GM10248 (cell line): ENCODE data around the gene BMAL1.
A peak's percentile ranks its signal among the peaks of the same experiment; 100 is the strongest.

Experiments
- CTCF ChIA-PET: fragments of 300-600 bp; sonication (Branson Sonifier 250); formaldehyde crosslinking; extraction: SDS; loops from one replicate; lab custom pipeline; 2021; ENCODE audit warnings: antibody characterized with exemption; lab: Yijun Ruan, JAX
- POLR2A ChIA-PET: fragments of 350-650 bp; sonication (Branson Sonifier 250); formaldehyde crosslinking; extraction: SDS; loops from one replicate; lab custom pipeline; 2020; ENCODE audit warnings: antibody characterized with exemption; lab: Yijun Ruan, JAX
- DNase-seq: peaks from one replicate; pipeline ENCODE4 v3.0.0; 2012; ENCODE audit errors: extremely low spot score
- TF ChIP-seq, protein P1 (sequence below): IDR thresholded peaks from 2 replicates; pipeline ENCODE4 v1.5.1; 2012; ENCODE audit warnings: mild to moderate bottlenecking, low read depth; ENCODE audit errors: extremely low read depth, missing control alignments, control extremely low read depth

The BMAL1 gene

DNA sequence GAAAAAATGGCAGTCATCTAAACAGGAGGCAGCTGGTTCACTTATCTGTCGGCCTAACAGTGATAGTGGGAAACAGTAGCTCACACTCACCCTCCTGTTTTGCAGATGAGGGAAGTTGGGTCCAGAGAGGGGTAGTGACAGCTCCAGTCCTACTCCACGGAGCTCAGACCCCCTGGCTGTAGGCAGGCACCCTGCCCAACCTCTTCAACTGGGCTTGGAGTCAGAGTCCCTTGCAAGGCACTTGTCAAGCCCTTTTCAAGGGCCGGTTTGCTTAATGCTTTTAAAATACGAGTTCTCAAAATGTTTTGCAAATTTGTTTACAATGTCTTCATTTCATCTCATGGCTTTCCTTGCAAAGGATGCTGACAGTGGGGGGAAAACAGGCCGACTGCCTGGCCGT, 75.1 kb downstream of the BMAL1 start:
- ChIA-PET CTCF (interaction anchor here (0.9 to 6.4 kb wide), 8 partner anchors 9 to 71 kb away, joined by 3 to 38 read pairs (median 4); no protein-coding TSS in a partner anchor), POLR2A (no interaction called here)
- TF ChIP-seq, protein P1, sequence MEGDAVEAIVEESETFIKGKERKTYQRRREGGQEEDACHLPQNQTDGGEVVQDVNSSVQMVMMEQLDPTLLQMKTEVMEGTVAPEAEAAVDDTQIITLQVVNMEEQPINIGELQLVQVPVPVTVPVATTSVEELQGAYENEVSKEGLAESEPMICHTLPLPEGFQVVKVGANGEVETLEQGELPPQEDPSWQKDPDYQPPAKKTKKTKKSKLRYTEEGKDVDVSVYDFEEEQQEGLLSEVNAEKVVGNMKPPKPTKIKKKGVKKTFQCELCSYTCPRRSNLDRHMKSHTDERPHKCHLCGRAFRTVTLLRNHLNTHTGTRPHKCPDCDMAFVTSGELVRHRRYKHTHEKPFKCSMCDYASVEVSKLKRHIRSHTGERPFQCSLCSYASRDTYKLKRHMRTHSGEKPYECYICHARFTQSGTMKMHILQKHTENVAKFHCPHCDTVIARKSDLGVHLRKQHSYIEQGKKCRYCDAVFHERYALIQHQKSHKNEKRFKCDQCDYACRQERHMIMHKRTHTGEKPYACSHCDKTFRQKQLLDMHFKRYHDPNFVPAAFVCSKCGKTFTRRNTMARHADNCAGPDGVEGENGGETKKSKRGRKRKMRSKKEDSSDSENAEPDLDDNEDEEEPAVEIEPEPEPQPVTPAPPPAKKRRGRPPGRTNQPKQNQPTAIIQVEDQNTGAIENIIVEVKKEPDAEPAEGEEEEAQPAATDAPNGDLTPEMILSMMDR = no peak
- DNase-seq = no peak

DNA sequence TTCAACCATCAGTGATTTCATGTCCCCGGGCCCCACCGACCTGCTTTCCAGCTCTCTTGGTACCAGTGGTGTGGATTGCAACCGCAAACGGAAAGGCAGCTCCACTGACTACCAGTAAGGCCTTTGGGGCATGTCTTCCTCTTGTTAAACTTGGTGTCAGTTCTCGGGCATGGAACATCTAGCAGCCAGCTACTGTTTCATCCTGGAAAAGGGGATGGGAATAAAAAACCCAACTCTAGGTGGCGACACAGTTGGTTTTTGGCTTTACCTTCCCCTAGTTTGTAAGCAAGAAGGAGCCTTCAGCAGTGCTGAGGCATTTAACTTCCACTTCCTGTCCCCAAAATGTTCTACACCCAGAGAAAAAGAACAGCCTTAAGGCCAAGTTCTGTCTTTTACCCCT, 76.7 kb downstream of the BMAL1 start:
- no peak for DNase-seq
- CTCF ChIA-PET = interaction anchor here (0.9 to 6.4 kb wide), 5 partner anchors 10 to 110 kb away, joined by 3 to 38 read pairs (median 7); no protein-coding TSS in a partner anchor
- POLR2A ChIA-PET = no interaction called here
- TF ChIP-seq, protein P1 = peak; percentile 1

DNA sequence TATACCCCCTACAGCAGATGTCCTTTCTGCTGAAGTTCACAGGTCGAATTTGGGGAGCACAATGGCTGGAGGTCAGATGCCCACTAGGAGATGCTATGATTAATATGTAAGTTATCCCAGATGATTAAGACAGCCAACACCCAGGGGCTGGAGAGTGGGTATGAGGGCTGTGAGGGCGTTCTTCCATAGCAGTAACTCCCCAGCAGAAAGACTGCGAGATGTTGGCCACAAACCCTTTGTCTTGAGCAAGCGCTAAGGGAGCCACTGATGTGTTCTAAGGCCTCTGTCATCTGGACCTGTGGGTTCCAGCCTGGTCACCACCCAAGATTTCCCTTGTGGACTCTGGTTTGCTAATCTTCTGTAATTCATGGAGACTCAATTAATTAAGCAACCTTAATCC, 77.6 kb downstream of the BMAL1 start:
- DNase-seq = no peak
- ChIA-PET CTCF (interaction anchor here (1.1 to 6.4 kb wide), 4 partner anchors 9 to 110 kb away, joined by 4 to 38 read pairs (median 6); no protein-coding TSS in a partner anchor), POLR2A (no interaction called here)
- TF ChIP-seq, protein P1 = no peak

DNA sequence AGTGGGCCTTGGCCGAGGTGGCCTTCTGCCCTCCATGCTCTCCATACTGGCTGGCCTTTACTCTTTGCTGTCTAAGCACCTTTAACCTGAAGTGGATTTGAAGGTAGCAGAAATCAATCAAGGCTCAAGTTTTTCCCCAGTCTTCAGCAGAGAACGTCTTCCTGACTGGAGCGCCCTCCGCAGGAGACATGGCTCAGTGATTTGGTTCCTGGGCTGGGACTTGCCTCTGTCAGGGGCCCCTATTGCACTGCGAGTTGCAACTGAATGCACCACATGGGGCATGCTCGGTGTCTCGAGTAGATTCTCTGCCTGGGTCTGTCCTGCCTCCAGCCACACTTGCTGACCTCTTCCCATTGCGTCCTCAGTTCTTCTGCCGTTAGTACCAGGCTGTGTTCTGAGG, 79.6 kb downstream of the BMAL1 start:
- ChIA-PET CTCF (interaction anchor here (1.1 to 1.8 kb wide), 2 partner anchors 13 to 21 kb away, joined by 3 to 6 read pairs; no protein-coding TSS in a partner anchor), POLR2A (no interaction called here)
- no peak for DNase-seq
- TF ChIP-seq, protein P1 = no peak

DNA sequence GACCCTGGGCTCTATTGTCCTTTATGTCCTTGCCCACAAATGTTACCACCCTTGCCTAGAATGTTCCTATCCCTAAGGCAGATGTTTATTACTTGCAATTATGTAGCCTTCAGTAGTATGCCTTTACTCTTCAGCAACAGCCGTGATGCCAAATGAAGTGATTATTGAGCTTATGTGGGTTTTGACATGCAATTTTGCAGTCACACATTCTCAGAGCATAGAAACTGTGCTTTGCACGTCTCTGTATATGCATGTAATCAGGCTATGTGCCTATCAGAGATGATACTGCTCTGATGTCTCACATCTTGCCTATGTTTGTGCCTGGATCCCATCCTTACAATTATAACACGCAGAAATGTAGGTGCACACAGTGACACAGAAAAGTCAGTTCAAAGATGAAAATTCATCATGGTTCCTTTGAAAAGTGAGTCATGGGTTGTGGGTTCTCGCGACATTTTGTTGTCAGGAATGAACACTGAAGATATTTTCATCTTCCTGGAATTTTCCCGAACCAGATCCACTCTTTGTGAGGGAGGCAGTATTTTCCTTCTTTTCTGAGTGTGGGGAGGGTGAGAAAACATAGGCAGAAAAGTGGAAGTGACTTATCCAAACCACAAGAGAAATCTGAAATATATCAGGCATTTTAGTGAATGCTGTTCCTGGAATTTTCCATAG, 81.1 kb downstream of the BMAL1 start:
- no peak for DNase-seq
- TF ChIP-seq, protein P1 = no peak
- CTCF ChIA-PET = interaction anchor here (2.2 kb wide), 1 partner anchor 13 kb away, joined by 6 read pairs; no protein-coding TSS in a partner anchor
- POLR2A ChIA-PET = no interaction called here

DNA sequence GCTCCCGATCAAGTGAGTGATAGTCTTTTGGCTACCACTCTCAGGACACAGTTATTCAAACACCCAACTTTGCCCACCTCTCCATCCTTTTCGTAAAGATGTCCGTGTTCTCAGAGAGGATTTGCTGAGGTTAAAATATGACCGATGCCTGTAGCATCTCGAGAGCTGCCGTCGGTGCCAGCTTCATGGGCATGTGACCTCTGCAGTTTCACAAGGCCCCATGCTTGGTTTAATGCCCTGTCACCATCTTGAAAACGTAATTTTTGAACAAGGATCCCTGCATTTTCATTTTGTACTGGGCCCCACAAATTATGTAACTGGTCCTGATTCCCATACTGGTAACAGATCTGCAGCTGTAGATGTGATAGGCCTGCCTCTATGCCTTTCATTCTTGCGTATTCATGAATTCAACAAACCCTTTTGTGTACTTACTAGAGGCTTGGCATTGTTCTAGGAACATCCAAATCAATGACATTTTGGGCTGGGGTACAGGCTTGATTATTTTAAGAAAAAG, 85.1 kb downstream of the BMAL1 start:
- CTCF ChIA-PET = interaction anchor here (1.4 to 3.1 kb wide), 5 partner anchors 9 to 19 kb away, joined by 3 to 7 read pairs (median 6); no protein-coding TSS in a partner anchor
- TF ChIP-seq, protein P1 = no peak
- DNase-seq = no peak
- POLR2A ChIA-PET = no interaction called here
